ENCODE results near the gene ADAMTS17. TPM values are rescaled to one million over a fixed set of nuclear protein-coding genes. Genes with fewer than 3 reads are reported as not detected.

ADAMTS17 gene
- total RNA-seq, 1 experiment from 2014 or later = 3.2 TPM

DNA sequence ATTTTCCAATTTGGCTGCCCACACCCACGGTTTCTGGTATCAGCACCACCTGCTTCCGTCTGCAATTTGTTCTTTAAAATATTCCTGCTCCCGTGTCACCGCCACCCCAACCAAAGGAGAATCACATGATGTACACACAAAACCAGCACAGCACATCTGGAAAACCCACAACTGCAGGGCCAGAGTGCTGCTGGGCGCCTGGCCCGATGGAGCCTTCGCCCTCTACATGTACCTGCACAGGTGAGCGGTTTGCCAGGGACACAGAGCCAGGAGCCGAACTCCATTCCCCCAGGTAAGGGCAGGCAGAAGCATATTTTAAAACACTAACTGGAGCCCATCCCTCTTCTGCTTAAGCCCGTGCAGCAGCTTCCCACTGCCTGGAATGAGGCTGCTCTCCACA, 75.6 kb downstream of the ADAMTS17 start:
- no peak for DNase-seq
- ChIA-PET POLR2A (ENCODE audit: unreplicated experiment) (no interaction called here), CTCF (no interaction called here)
- TF ChIP-seq, protein P1, sequence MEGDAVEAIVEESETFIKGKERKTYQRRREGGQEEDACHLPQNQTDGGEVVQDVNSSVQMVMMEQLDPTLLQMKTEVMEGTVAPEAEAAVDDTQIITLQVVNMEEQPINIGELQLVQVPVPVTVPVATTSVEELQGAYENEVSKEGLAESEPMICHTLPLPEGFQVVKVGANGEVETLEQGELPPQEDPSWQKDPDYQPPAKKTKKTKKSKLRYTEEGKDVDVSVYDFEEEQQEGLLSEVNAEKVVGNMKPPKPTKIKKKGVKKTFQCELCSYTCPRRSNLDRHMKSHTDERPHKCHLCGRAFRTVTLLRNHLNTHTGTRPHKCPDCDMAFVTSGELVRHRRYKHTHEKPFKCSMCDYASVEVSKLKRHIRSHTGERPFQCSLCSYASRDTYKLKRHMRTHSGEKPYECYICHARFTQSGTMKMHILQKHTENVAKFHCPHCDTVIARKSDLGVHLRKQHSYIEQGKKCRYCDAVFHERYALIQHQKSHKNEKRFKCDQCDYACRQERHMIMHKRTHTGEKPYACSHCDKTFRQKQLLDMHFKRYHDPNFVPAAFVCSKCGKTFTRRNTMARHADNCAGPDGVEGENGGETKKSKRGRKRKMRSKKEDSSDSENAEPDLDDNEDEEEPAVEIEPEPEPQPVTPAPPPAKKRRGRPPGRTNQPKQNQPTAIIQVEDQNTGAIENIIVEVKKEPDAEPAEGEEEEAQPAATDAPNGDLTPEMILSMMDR (conservative IDR thresholded peaks at IDR 0.05) = no peak
- no peak for TF ChIP-seq EZH2 (IDR thresholded peaks at IDR 0.05; ENCODE audit: low read depth)
- Histone ChIP-seq H3F3A (ENCODE audit: insufficient read depth, low read depth) (no peaks in the 10 kb centered on the region), H3K9me3 (ENCODE audit: insufficient read depth, low read depth) (no peaks in the 10 kb centered on the region), H2AFZ (no peak overlapping the region), H3K27ac (no peak overlapping the region), H3K4me2 (no peak overlapping the region), H3K36me3 (ENCODE audit: low read depth) (no peaks in the 10 kb centered on the region), H3K9me2 (ENCODE audit: insufficient read depth) (no peaks in the 10 kb centered on the region), H3K79me2 (ENCODE audit: low read depth) (no peaks in the 10 kb centered on the region), H3K27me3 (ENCODE audit: insufficient read depth, low read depth) (no peaks in the 10 kb centered on the region), H3K4me3 (no peak overlapping the region), H3K4me1 (replicated peaks; ENCODE audit: insufficient read depth) (no peaks in the 10 kb centered on the region), H4K20me1 (ENCODE audit: insufficient read depth) (no peaks in the 10 kb centered on the region)
- intact Hi-C loops (cut with micrococcal nuclease; ENCODE audit: unreplicated experiment) = no loop called here
- no TSS peak for BruUV-seq (replicated peaks)

DNA sequence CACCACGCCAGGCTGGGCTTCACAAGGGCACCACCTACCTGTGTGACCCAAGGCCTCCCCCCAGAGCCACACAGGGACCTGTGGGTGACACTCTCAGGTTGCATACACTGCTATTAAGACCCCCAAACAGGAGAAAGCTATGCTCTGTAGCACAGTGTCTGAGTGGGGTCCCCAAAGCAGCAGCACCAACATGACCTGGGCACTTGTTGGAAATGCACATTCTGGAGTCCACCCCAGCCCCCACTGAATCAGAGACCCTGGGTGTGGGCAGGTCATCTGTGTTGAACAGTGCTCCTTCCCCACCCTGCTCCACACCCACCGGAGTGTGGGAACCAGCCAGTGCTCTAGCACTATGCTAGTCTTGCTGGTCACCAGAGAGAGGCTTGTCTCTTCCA, 76.1 kb downstream of the ADAMTS17 start:
- H3K79me2 ChIP-seq (ENCODE audit: low read depth) = no peaks in the 10 kb centered on the region
- H3K27me3 ChIP-seq (ENCODE audit: insufficient read depth, low read depth) = no peaks in the 10 kb centered on the region
- H3F3A ChIP-seq (ENCODE audit: insufficient read depth, low read depth) = no peaks in the 10 kb centered on the region
- no peak overlapping the region for H3K27ac ChIP-seq
- TF ChIP-seq, protein P1 (conservative IDR thresholded peaks at IDR 0.05) = no peak
- no peak for TF ChIP-seq EZH2 (IDR thresholded peaks at IDR 0.05; ENCODE audit: low read depth)
- intact Hi-C loops (cut with micrococcal nuclease; ENCODE audit: unreplicated experiment) = no loop called here
- H3K4me2 ChIP-seq = no peak overlapping the region
- H2AFZ ChIP-seq = no peak overlapping the region
- no peak overlapping the region for H3K4me3 ChIP-seq
- no peaks in the 10 kb centered on the region for H3K9me3 ChIP-seq (ENCODE audit: insufficient read depth, low read depth)
- CTCF ChIA-PET = no interaction called here
- no peaks in the 10 kb centered on the region for H4K20me1 ChIP-seq (ENCODE audit: insufficient read depth)
- H3K9me2 ChIP-seq (ENCODE audit: insufficient read depth) = no peaks in the 10 kb centered on the region
- no peaks in the 10 kb centered on the region for H3K4me1 ChIP-seq (replicated peaks; ENCODE audit: insufficient read depth)
- POLR2A ChIA-PET (ENCODE audit: unreplicated experiment) = no interaction called here
- no peaks in the 10 kb centered on the region for H3K36me3 ChIP-seq (ENCODE audit: low read depth)
- DNase-seq = no peak
- no TSS peak for BruUV-seq (replicated peaks)

DNA sequence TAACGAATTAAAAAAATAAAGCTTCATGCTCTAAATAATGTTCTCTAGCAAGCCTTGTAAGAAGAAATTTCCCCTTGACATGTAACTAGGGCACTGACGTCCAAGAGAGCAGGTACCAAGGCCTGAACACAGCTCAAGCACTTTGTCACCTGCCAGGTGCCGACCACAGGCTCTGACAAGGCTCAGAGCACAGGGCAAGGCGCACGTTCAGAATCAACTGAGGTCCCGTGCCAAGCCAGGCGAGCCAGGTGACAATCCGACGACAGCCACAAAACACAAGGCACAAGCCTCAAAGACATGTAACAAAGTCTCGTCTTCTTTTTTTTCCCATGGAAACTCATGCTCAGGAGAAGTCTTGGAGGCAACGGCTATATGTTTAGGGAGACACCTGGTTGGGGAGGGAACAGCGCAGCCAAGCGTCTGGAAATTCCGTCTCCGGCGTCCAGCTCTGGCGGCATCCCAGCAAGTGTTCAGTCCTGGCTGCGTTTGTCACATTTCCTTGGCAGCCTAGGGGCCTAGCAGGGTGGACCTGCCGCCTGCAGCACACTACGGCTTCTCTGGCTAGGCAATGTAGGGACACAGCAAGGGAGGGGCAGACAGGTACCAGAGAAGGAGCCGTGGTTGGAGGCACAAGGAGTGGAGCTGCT, 76.7 kb downstream of the ADAMTS17 start:
- no peak for TF ChIP-seq EZH2 (IDR thresholded peaks at IDR 0.05; ENCODE audit: low read depth)
- TF ChIP-seq, protein P1 (conservative IDR thresholded peaks at IDR 0.05) = no peak
- Histone ChIP-seq H3K36me3 (ENCODE audit: low read depth) (no peaks in the 10 kb centered on the region), H3K27ac (no peak overlapping the region), H3K9me3 (ENCODE audit: insufficient read depth, low read depth) (no peaks in the 10 kb centered on the region), H3K79me2 (ENCODE audit: low read depth) (no peaks in the 10 kb centered on the region), H3K27me3 (ENCODE audit: insufficient read depth, low read depth) (no peaks in the 10 kb centered on the region), H3K4me1 (replicated peaks; ENCODE audit: insufficient read depth) (no peaks in the 10 kb centered on the region), H4K20me1 (ENCODE audit: insufficient read depth) (no peaks in the 10 kb centered on the region), H3K9me2 (ENCODE audit: insufficient read depth) (no peaks in the 10 kb centered on the region), H3K4me2 (no peak overlapping the region), H2AFZ (no peak overlapping the region), H3K4me3 (no peak overlapping the region), H3F3A (ENCODE audit: insufficient read depth, low read depth) (no peaks in the 10 kb centered on the region)
- DNase-seq = no peak
- BruUV-seq (replicated peaks) = no TSS peak
- ChIA-PET POLR2A (ENCODE audit: unreplicated experiment) (interaction anchor here (0.6 kb wide), 1 partner anchor 1131 kb away, joined by 9 read pairs; no protein-coding TSS in a partner anchor), CTCF (no interaction called here)
- intact Hi-C loops (cut with micrococcal nuclease; ENCODE audit: unreplicated experiment) = no loop called here
